Measurements from ENCODE around the gene NFS1.
A peak's percentile ranks its signal among the peaks of the same experiment; 100 is the strongest.

The NFS1 gene

DNA sequence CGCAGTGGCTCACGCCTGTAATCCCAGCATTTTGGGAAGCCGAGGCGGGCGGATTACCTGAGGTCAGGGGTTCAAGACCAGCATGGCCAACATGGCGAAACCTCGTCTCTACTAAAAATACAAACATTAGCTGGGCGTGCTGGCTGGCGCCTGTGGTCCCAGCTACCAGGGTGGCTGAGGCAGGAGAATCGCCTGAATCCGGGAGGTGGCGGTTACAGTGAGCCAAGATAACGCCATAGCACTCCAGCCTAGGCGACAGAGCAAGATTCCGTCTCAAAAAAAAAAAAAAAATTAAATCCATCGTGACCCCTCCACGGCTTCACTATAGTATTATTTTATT is 33.2 kb downstream of the NFS1 start:
- H3K27ac ChIP-seq = no peak overlapping the region
- in situ Hi-C loops (cut with HindIII; ENCODE audit: low pct_ligation_motif_present, low sequenced_read_pairs) = no loop called here
- no peak for TF ChIP-seq CTCF (IDR thresholded peaks at IDR 0.05; ENCODE audit: low read depth, low read length, missing control alignments)
- no peaks in the 10 kb centered on the region for H3K27me3 ChIP-seq (replicated peaks)
- H3K4me3 ChIP-seq (ENCODE audit: low read depth, low read length) = no peak overlapping the region
- no peak for DNase-seq
- peaks cover 13% of the 10 kb centered on the region for H3K36me3 ChIP-seq (replicated peaks)

DNA sequence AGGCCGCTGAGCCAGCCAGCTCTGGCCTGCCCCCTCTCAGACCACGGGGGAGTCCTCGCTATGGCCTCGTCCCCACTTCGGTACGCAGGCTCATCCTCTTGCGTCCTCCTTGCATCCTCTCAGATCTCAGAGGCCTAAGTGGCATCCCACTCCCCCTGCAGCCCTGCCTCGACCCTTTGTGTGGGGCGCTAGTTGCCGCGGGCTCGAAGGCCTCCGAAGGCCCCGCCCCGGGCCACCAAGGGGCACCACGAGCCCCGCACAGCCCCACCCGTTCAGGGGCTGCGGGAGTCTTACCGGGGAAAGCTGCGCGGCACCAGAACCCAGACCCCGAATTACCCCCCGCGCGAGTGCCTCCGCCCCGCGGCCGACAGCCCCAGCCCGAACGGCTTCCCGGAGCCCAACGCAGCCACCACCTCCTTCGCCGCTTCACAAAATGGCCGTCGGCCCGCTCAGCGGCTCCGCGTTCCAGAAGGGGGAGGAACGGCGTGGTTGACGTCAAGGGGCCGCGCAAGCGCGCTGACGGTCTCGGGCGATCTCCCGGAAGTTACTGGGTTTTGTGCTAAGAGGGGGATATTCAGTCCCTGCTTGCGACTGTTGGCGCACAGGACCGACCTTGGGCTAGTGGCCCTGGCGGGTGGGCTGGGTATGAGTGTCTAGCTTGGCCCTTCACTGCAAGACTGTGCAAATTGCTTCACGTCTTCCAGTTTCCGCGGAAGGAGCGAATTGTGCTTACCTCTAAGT is 34.5 kb downstream of the NFS1 start, which contains the start of the genes CPNE1 and RBM12:
TSS of gene CPNE1 (minus strand) at position 435 of the 741 bp plus-strand sequence. CDS start 31,977 bp downstream, outside the sequence.
TSS of gene RBM12 (minus strand) at position 435 of the 741 bp plus-strand sequence. CDS start 9,578 bp downstream, outside the sequence.
- peaks cover 7% of the 10 kb centered on the region for H3K36me3 ChIP-seq (replicated peaks)
- TF ChIP-seq CTCF (IDR thresholded peaks at IDR 0.05; ENCODE audit: low read depth, low read length, missing control alignments) = peak; percentile 9
- in situ Hi-C loops (cut with HindIII; ENCODE audit: low pct_ligation_motif_present, low sequenced_read_pairs) = no loop called here
- peak within 1 kb of the TSS; percentile 92 for H3K4me3 ChIP-seq (ENCODE audit: low read depth, low read length)
- peak within 1 kb of the TSS; percentile 95 for H3K27ac ChIP-seq
- DNase-seq = peak; percentile 87
- H3K27me3 ChIP-seq (replicated peaks) = no peaks in the 10 kb centered on the region

DNA sequence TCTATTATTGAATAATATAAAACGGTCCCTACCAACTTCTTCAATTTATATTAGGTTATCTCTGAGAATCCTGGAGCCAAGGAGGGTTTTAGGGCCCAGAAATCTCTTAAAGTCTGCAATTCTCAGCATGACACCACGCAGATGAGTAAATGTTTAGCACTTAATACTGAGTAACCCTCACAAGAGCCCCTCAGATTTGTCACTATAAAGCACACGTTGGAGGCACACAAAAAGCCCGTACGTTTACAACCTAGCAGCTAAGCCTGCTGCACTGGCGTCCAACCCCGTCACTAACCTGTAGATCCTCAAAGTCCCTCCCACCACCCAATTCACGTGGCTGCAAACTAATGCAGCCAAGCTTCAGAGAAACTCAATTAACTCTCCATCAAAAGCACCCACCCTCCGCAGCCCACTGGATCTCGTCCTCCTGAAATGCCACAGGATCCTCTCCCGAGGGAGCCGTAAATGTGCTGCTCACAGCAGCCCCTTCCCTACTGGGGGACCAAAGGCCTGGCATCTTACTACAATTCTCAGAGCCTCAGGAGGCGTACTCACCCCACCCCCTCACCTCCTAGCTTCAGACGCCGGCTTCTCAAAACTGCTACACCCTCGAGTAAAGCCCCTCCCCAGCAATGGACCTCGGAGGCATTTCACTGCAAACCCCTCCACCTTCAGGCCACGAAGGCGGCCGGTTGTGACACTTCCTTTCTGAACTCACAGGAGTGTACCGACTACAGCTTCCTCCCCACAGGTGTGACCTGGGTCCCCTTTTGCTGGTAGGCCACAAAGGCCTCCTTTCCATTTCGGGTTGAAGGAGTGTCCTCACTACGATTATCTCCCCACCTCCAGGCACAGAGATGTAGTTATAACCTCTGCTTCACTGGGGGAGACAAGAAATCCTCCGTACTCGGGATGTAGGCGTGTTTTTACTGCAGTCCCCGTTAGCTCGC is 35.4 kb downstream of the NFS1 start:
- in situ Hi-C loops (cut with HindIII; ENCODE audit: low pct_ligation_motif_present, low sequenced_read_pairs) = no loop called here
- Histone ChIP-seq H3K27ac (peak overlapping the region; percentile 95), H3K4me3 (ENCODE audit: low read depth, low read length) (peak overlapping the region; percentile 92), H3K36me3 (replicated peaks) (no peaks in the 10 kb centered on the region), H3K27me3 (replicated peaks) (no peaks in the 10 kb centered on the region)
- peak; percentile 6 for TF ChIP-seq CTCF (IDR thresholded peaks at IDR 0.05; ENCODE audit: low read depth, low read length, missing control alignments)
- DNase-seq = peak; percentile 11

DNA sequence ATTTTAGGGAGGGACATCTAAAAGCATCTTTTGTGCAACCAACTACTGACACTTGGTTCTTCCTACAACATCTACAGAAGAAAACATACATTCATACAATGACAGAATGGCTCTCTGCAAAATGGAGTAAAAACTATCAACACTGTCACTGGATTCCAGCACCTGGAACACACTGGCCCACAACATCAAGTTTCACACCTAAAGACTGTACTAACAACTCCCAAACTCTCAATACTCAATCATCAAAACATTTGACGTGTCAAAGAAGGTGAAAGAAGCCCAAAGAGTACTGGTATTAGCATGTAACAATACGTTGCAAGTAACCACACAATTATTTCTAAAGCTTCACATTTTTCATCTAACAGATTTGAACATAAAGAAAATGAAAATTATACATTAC is 36.6 kb downstream of the NFS1 start:
- in situ Hi-C loops (cut with HindIII; ENCODE audit: low pct_ligation_motif_present, low sequenced_read_pairs) = no loop called here
- H3K27ac ChIP-seq = no peak overlapping the region
- H3K4me3 ChIP-seq (ENCODE audit: low read depth, low read length) = peak overlapping the region; percentile 35
- TF ChIP-seq CTCF (IDR thresholded peaks at IDR 0.05; ENCODE audit: low read depth, low read length, missing control alignments) = no peak
- no peaks in the 10 kb centered on the region for H3K27me3 ChIP-seq (replicated peaks)
- DNase-seq = no peak
- H3K36me3 ChIP-seq (replicated peaks) = no peaks in the 10 kb centered on the region

DNA sequence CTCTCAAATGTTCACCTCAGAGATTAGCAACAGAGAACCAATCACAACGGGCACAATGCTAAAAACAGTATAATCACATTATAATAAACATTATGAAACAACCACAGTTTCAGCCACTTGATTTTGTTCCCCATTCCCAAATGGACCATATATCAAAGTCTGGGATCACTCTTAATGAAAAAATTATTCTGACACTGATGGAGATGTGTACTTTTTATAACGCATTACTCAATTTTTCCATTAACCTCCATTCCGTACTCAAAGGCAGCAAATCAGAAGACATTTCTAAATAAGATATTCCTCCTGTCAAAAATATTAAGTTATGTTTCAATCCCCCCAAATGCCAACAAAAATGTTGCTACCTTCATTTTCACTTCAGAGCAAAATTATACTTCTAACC is 37.2 kb downstream of the NFS1 start:
- H3K36me3 ChIP-seq (replicated peaks) = no peaks in the 10 kb centered on the region
- in situ Hi-C loops (cut with HindIII; ENCODE audit: low pct_ligation_motif_present, low sequenced_read_pairs) = no loop called here
- H3K27me3 ChIP-seq (replicated peaks) = no peaks in the 10 kb centered on the region
- no peak for DNase-seq
- peak overlapping the region; percentile 35 for H3K4me3 ChIP-seq (ENCODE audit: low read depth, low read length)
- no peak for TF ChIP-seq CTCF (IDR thresholded peaks at IDR 0.05; ENCODE audit: low read depth, low read length, missing control alignments)
- no peak overlapping the region for H3K27ac ChIP-seq

Data from brain microvascular endothelial cell (primary cell).